Transverse colon (tissue), 4 donors: ENCODE data around the gene MAN1C1. TPM values are rescaled to one million over a fixed set of nuclear protein-coding genes. Genes with fewer than 3 reads are reported as not detected.

ENCODE experiments used
- DNase-seq: peaks from one replicate; pipeline ENCODE4 v3.0.0-alpha.2; 2019
- H3K27ac ChIP-seq, 4 donors: fragments of 200-600 bp; sonication (generic); 2 replicates each; pipeline ENCODE4 v1.5.1; 2016 to 2018; ENCODE audit warnings: inconsistent platforms in 4 of 4
- H3K27me3 ChIP-seq: fragments of 200-600 bp; sonication (generic); 2 replicates; pipeline ENCODE4 v1.5.1; 2017; ENCODE audit warnings: inconsistent platforms
- H3K36me3 ChIP-seq, 4 donors: fragments of 200-600 bp; sonication (generic); 2 replicates each; pipeline ENCODE4 v1.5.1; 2017 to 2019; ENCODE audit warnings: inconsistent platforms in 4 of 4
- H3K4me1 ChIP-seq, 4 donors: fragments of 200-600 bp; sonication (generic); 2 replicates each; pipeline ENCODE4 v1.5.1; 2017 to 2020; ENCODE audit warnings: inconsistent platforms in 4 of 4
- H3K4me3 ChIP-seq, 4 donors: fragments of 200-600 bp; sonication (generic); 1 replicate in 1 of 4; 2 replicates in 3 of 4; pipeline versions ENCODE4 v1.5.1 to v1.6.1; 2017 to 2019; ENCODE audit warnings: inconsistent platforms in 4 of 4
- H3K9me3 ChIP-seq, 2 donors: fragments of 200-600 bp; sonication (generic); 2 replicates each; pipeline ENCODE4 v1.5.1; 2017 to 2019; ENCODE audit warnings: inconsistent platforms in 2 of 2
- EP300 ChIP-seq: sonication (generic); formaldehyde crosslinking; IDR thresholded peaks from one replicate; pipeline ENCODE4 v1.6.1; 2017; ENCODE audit warnings: antibody characterized with exemption, low read depth
- POLR2A ChIP-seq: fragments of 450-650 bp; IDR thresholded peaks from one replicate; pipeline ENCODE4 v1.6.1; 2016; ENCODE audit warnings: antibody characterized with exemption, mild to moderate bottlenecking, moderate library complexity
- POLR2AphosphoS5 ChIP-seq, 3 donors: sonication (generic); formaldehyde crosslinking; IDR thresholded peaks; one replicate each; pipeline ENCODE4 v1.6.1; 2016; ENCODE audit warnings: antibody characterized with exemption in 3 of 3
- WGBS, 2 donors: methylation state at CpG; one replicate each; pipeline ENCODE4 v1.1.5; 2018; ENCODE audit warnings: low coverage in 1 of 2; 5-methylcytosine and 5-hydroxymethylcytosine counted together
- in situ Hi-C, 4 donors: fragments of 200-750 bp; cut with MboI; loops; one replicate each; pipeline versions ENCODE4 v1.15.0 to v1.15.1; 2017; ENCODE audit warnings: low sequenced_read_pairs in 3 of 4, low pct_ligation_motif_present in 1 of 4, low pct_unique_long_range_greater_than_20kb in 1 of 4
- intact Hi-C: fragments of 100-400 bp; cut with DNase I; formaldehyde crosslinking; loops from one replicate; pipeline ENCODE4 v1.15.1; 2023; ENCODE audit warnings: low total_unique reads
- total RNA-seq, 4 donors: library from RNA; depleted of rRNA; stranded (reverse); fragments of >200 nt; gene quantifications; one replicate each; pipeline ENCODE4 v1.1.0, GENCODE V29; 2016
- TF ChIP-seq, protein P1 (sequence below), 5 experiments: fragments of 200-600 bp in 3 of 5; fragments of 450-650 bp in 2 of 5; sonication (generic) in 3 of 5; IDR thresholded peaks; 1 replicate in 2 of 5; 2 replicates in 3 of 5; pipeline ENCODE4 v1.5.1; 2016 to 2017; ENCODE audit warnings: antibody characterized with exemption in 5 of 5, inconsistent platforms in 3 of 5, mild to moderate bottlenecking in 2 of 5, moderate library complexity in 1 of 5

The MAN1C1 gene
- total RNA-seq, 4 donors from 2014 or later, result 2.4 to 6.8 (median 4.3) TPM

DNA sequence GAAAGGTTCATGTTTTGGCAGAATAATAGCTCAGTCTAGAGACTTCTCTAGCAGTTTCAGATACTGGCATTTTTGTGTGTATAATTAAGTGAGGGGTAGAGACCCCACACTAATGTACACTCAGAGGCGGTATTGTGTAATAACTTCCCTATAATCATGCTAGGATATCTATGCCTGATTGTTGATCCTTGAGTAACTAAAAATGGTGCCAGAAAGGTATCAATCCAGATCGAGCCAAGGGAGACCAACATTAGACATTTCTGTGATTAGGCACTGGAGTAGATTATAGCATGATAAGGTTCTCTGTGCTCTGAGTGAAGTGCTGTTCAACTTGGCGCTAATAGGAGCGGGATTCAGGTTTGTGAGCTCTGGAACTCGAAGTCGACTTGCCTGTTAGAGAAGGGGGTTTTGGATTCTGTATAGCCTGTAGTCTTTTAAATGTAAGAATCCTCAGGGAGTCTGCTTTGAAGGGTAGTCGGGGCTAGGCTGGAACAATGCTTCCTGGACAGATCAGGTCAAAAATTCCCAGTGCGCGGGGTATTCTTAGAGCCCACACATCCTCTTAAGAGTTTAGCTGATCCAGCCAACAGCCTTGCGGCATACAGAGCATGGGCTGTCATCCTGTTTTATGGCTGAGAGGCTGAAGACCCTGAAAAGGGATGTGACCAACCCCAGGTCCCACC is 24.2 kb downstream of the MAN1C1 start:
- H3K9me3 ChIP-seq, result peaks cover 4 to 11% of the 10 kb centered on the region in 2 donors
- no peaks in the 10 kb centered on the region for H3K27me3 ChIP-seq
- 75% methylated on average over 10 of the region's 10 CpGs; no CpG with 5 or more reads in 1 of the 2 donors for WGBS, 2 donors
- H3K27ac ChIP-seq, result peak overlapping the region in 1 of 4 donors; percentile 7
- TF ChIP-seq POLR2AphosphoS5 (IDR thresholded peaks at IDR 0.05) (no peak), POLR2A (no peak), EP300 (no peak)
- TF ChIP-seq, protein P1, sequence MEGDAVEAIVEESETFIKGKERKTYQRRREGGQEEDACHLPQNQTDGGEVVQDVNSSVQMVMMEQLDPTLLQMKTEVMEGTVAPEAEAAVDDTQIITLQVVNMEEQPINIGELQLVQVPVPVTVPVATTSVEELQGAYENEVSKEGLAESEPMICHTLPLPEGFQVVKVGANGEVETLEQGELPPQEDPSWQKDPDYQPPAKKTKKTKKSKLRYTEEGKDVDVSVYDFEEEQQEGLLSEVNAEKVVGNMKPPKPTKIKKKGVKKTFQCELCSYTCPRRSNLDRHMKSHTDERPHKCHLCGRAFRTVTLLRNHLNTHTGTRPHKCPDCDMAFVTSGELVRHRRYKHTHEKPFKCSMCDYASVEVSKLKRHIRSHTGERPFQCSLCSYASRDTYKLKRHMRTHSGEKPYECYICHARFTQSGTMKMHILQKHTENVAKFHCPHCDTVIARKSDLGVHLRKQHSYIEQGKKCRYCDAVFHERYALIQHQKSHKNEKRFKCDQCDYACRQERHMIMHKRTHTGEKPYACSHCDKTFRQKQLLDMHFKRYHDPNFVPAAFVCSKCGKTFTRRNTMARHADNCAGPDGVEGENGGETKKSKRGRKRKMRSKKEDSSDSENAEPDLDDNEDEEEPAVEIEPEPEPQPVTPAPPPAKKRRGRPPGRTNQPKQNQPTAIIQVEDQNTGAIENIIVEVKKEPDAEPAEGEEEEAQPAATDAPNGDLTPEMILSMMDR (IDR thresholded peaks at IDR 0.05), result no peak
- intact Hi-C loops (no loop called here), in situ Hi-C loops (no loop called here)
- no peak for DNase-seq
- H3K4me1 ChIP-seq, result peaks cover 4 to 17% (median 6%) of the 10 kb centered on the region in 4 donors
- H3K36me3 ChIP-seq, result no peaks in the 10 kb centered on the region
- H3K4me3 ChIP-seq, result no peak overlapping the region

DNA sequence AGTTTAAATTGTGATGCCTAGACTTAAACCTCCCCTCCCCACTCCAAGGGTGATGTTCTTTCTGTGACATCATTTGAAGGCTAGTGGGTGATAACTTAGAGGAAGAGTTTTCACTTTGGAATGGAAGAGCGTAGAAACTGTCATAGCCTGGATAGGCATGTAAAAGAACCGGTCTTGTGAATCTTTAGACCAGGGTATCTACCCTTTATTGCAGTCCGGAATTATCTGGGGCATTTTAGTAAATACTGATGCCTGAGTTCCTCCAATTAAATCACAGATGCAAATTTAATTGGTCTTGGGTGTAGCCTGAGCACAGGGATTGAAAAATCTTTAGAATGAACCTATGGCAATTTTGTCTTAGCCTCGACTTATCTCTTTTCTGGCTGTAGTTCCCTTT is 24.7 kb downstream of the MAN1C1 start:
- Histone ChIP-seq H3K36me3 (no peaks in the 10 kb centered on the region), H3K4me3 (no peak overlapping the region), H3K27ac (peak overlapping the region in 2 of 4 donors; percentile 4 to 7), H3K4me1 (peaks cover 4 to 17% (median 6%) of the 10 kb centered on the region in 4 donors), H3K27me3 (no peaks in the 10 kb centered on the region), H3K9me3 (peaks cover under 1 to 11% of the 10 kb centered on the region in 2 donors)
- in situ Hi-C loops (no loop called here), intact Hi-C loops (no loop called here)
- DNase-seq, result no peak
- TF ChIP-seq, protein P1 (IDR thresholded peaks at IDR 0.05), result no peak
- TF ChIP-seq POLR2A (no peak), POLR2AphosphoS5 (IDR thresholded peaks at IDR 0.05) (no peak), EP300 (no peak)
- 24 to 64% methylated on average over 3 to 4 of the region's 4 CpGs for WGBS, 2 donors

GRCh38 chr1:25641931-25642573 is 25.5 kb downstream of the MAN1C1 start:
- Histone ChIP-seq H3K27me3 (no peaks in the 10 kb centered on the region), H3K4me3 (peak overlapping the region in 1 of 4 donors; percentile 1), H3K36me3 (no peaks in the 10 kb centered on the region), H3K9me3 (peaks cover 0 to 11% of the 10 kb centered on the region in 2 donors), H3K4me1 (peaks cover 4 to 17% (median 6%) of the 10 kb centered on the region in 4 donors), H3K27ac (peak overlapping the region; percentile 52 to 56 (median 54))
- in situ Hi-C loops, result no loop called here
- TF ChIP-seq, protein P1 (IDR thresholded peaks at IDR 0.05), result no peak
- peak in 1 of 3 donors; percentile 14 for TF ChIP-seq POLR2AphosphoS5 (IDR thresholded peaks at IDR 0.05)
- no peak for TF ChIP-seq POLR2A
- WGBS, 2 donors, result 22 to 40% methylated on average over 4 to 8 of the region's 8 CpGs
- intact Hi-C loops, result no loop called here
- DNase-seq, result no peak

DNA sequence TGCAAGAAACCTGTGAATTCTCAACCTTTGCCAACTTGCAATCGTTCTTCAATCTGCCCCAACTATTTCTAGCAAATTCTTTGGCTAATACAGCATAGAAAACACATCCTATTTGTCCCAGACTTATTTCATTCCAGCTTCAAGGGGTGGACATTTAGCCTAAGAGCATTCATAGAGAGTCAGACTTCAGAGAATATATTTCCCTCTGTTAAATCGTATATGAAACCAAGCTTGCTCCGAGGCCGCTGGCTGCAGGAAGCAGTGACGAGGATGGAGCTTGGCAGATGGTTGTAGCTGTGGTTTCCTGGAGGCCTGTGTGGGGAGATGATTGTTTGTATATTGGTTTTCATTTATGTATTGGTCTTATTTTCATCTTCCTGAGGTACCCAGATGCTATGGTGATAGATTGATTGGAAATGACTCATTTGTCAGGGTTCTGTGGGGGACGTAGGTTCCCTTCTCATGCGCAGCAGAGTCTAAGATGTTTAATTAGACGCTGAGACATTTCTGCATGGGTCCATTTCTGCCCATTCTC is 26.1 kb downstream of the MAN1C1 start:
- peak overlapping the region in 1 of 4 donors; percentile 1 for H3K4me3 ChIP-seq
- H3K27ac ChIP-seq, result peak overlapping the region; percentile 52 to 56 (median 54)
- DNase-seq, result peak; percentile 55

More for the DNA sequence above, 26.1 kb downstream of the MAN1C1 start:
- intact Hi-C loops, result no loop called here
- TF ChIP-seq EP300 (no peak), POLR2AphosphoS5 (IDR thresholded peaks at IDR 0.05) (no peak), POLR2A (no peak)
- TF ChIP-seq, protein P1 (IDR thresholded peaks at IDR 0.05), result no peak
- no peaks in the 10 kb centered on the region for H3K27me3 ChIP-seq
- no peaks in the 10 kb centered on the region for H3K36me3 ChIP-seq
- WGBS, 2 donors, result 56 to 64% methylated on average over 7 to 8 of the region's 8 CpGs
- H3K4me1 ChIP-seq, result peaks cover 4 to 17% (median 6%) of the 10 kb centered on the region in 4 donors
- in situ Hi-C loops, result no loop called here
- H3K9me3 ChIP-seq, result peaks cover 0 to 10% of the 10 kb centered on the region in 2 donors
